T-helper 1 cell treated with Interleukin-12 subunit alpha and Interleukin-12 subunit beta and Interleukin-4 antibody, amounts not matched to agents 30 μg/mL and 1 μg/mL, for 36 hours (primary cell): Measurements from ENCODE around the gene BMP7.
"Not testable (repeated sequence)": the region's sequence is repeated elsewhere in the genome, so short reads cannot be mapped to it uniquely, and the experiment has no call there.

Experiments used
- H3K27ac Mint-ChIP-seq: one replicate; pipeline ENCODE4 v1.8.0; 2021; ENCODE audit warnings: mild to moderate bottlenecking, mixed read lengths
- H3K27me3 Mint-ChIP-seq: one replicate; pipeline ENCODE4 v1.8.0; 2021; ENCODE audit warnings: low read depth, mixed read lengths
- H3K36me3 Mint-ChIP-seq: one replicate; pipeline ENCODE4 v1.8.0; 2021; ENCODE audit warnings: low read depth, mixed read lengths
- H3K4me1 Mint-ChIP-seq: one replicate; pipeline ENCODE4 v1.8.0; 2021; ENCODE audit warnings: low read depth, mixed read lengths
- H3K4me3 Mint-ChIP-seq: one replicate; pipeline ENCODE4 v1.8.0; 2021; ENCODE audit warnings: mild to moderate bottlenecking, moderate library complexity, mixed read lengths
- H3K9me3 Mint-ChIP-seq: one replicate; pipeline ENCODE4 v1.8.0; 2021; ENCODE audit warnings: mixed read lengths

The BMP7 gene

GRCh38 chr20:57241363-57241991 lies 25.0 kb downstream of the BMP7 start:
- no peaks in the 10 kb centered on the region for H3K9me3 Mint-ChIP-seq
- no peaks in the 10 kb centered on the region for H3K4me1 Mint-ChIP-seq
- no peaks in the 10 kb centered on the region for H3K36me3 Mint-ChIP-seq
- peaks cover 18% of the 10 kb centered on the region for H3K27me3 Mint-ChIP-seq
- H3K4me3 Mint-ChIP-seq, result no peak overlapping the region
- no peak overlapping the region for H3K27ac Mint-ChIP-seq

DNA sequence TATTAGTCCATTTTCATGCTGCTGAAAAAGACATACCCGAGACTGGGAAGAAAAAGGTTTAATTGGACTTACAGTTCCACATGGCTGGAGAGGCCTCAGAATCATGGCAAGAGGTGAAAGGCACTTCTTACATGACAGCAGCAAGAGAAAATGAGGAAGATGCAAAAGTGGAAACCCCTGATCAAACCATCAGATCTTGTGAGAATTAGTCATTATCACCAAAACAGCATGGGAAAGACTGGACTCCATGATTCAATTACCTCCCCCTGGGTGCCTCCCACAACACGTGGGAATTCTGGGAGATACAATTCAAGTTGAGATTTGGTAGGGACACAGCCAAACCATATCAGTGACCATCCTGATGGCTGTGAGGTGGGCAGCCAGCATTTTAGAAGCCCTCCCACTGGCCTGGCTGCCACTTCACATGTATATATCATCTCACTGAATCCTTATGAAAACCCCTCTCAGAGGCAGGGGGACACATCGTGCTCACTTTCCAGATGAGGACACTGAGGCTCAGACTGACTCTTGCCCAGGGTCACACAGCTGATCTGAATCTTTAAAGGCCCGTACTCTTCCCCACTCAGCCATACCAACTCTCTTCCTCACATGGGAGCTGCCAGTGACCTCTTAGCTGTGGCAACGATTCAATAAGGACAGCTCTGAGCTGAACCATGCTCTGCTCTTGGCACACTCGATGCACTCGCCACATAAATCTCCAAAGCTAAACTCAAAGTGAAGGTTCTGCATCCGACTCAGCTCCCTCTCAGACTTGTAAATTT lies 25.7 kb downstream of the BMP7 start:
- Mint-ChIP-seq H3K4me3 (no peak overlapping the region), H3K9me3 (no peaks in the 10 kb centered on the region), H3K27me3 (peaks cover 25% of the 10 kb centered on the region)

DNA sequence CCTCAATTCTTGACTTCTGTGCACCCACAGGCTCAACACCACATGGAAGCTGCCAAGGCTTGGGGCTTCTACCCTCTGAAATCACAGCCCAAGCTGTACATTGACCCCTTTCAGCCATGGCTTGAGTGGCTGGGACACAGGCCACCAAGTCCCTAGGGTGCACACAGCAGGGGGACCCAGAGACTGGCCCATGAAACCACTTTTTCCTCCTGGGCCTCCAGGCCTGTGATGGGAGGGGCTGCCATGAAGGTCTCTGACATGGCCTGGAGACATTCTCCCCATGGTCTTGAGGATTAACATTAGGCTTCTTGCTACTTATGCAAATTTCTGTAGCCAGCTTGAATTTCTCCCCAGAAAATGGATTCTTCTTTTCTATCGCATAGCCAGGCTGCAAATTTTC lies 26.7 kb downstream of the BMP7 start:
- peaks cover 28% of the 10 kb centered on the region for H3K27me3 Mint-ChIP-seq
- not testable (repeated sequence) for H3K27ac Mint-ChIP-seq, H3K4me3 Mint-ChIP-seq, H3K4me1 Mint-ChIP-seq, H3K9me3 Mint-ChIP-seq, H3K36me3 Mint-ChIP-seq

More for the DNA sequence above, 25.7 kb downstream of the BMP7 start:
- H3K4me1 Mint-ChIP-seq, result no peaks in the 10 kb centered on the region
- H3K27ac Mint-ChIP-seq, result no peak overlapping the region
- H3K36me3 Mint-ChIP-seq, result no peaks in the 10 kb centered on the region

- H3K4me1 Mint-ChIP-seq, H3K27ac Mint-ChIP-seq: not testable (repeated sequence)
- H3K27me3 Mint-ChIP-seq, result peaks cover 32% of the 10 kb centered on the region
Observed at GRCh38 chr20:57239324-57239723, 27.1 kb downstream of the BMP7 start.

GRCh38 chr20:57238089-57238488 lies 28.4 kb downstream of the BMP7 start:
- H3K36me3 Mint-ChIP-seq, result no peaks in the 10 kb centered on the region
- peaks cover 36% of the 10 kb centered on the region for H3K27me3 Mint-ChIP-seq
- no peaks in the 10 kb centered on the region for H3K4me1 Mint-ChIP-seq
- H3K4me3 Mint-ChIP-seq, result no peak overlapping the region
- no peak overlapping the region for H3K27ac Mint-ChIP-seq
- no peaks in the 10 kb centered on the region for H3K9me3 Mint-ChIP-seq

More at GRCh38 chr20:57239324-57239723, 27.1 kb downstream of the BMP7 start:
- H3K9me3 Mint-ChIP-seq, H3K36me3 Mint-ChIP-seq, H3K4me3 Mint-ChIP-seq: not testable (repeated sequence)

GRCh38 chr20:57237585-57237953 lies 28.9 kb downstream of the BMP7 start:
- Mint-ChIP-seq H3K27ac (no peak overlapping the region), H3K36me3 (no peaks in the 10 kb centered on the region), H3K4me3 (no peak overlapping the region), H3K9me3 (no peaks in the 10 kb centered on the region), H3K4me1 (no peaks in the 10 kb centered on the region), H3K27me3 (peaks cover 36% of the 10 kb centered on the region)

- no peaks in the 10 kb centered on the region for H3K4me1 Mint-ChIP-seq
- H3K27me3 Mint-ChIP-seq, result peaks cover 36% of the 10 kb centered on the region
- no peak overlapping the region for H3K4me3 Mint-ChIP-seq
- H3K9me3 Mint-ChIP-seq, result no peaks in the 10 kb centered on the region
- H3K36me3 Mint-ChIP-seq, result no peaks in the 10 kb centered on the region
- H3K27ac Mint-ChIP-seq, result no peak overlapping the region
Observed at GRCh38 chr20:57236813-57237584, 29.4 kb downstream of the BMP7 start.

DNA sequence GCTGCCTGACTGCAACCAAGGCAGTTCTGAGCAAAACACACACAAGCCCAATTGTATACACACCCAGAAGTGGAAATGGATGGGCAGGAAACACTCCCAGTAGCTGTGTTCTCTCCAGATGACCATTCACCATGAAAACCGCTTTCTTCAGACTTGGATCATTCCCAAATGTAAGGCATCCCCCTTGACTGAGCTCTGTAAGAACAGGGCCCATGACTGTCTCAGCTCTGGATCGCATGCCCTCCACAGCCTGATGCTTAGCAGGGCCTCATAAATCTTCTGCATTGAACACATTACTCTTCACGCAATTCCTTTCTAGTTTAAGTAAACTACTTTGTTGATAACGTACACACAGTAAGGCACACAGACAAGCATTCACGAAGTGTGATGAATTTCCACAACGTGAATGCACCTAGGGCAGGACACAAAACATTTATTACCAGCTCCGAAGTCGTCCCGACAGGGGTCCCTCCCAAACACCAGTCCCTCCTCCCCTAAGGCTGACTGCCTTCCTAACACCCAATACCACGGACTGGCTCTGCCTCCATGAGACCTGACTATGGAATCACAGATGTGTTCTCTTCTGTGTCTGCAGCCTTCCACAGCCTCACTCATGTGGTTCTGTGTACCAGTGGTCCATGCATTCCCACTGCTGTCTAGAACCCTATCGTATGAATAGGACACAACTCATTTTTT lies 31.7 kb downstream of the BMP7 start:
- Mint-ChIP-seq H3K4me3 (no peak overlapping the region), H3K9me3 (no peaks in the 10 kb centered on the region), H3K27ac (no peak overlapping the region), H3K36me3 (no peaks in the 10 kb centered on the region), H3K27me3 (peaks cover 36% of the 10 kb centered on the region), H3K4me1 (no peaks in the 10 kb centered on the region)

GRCh38 chr20:57231951-57232428 lies 34.5 kb downstream of the BMP7 start:
- Mint-ChIP-seq H3K4me3 (no peak overlapping the region), H3K9me3 (no peaks in the 10 kb centered on the region), H3K36me3 (no peaks in the 10 kb centered on the region), H3K4me1 (no peaks in the 10 kb centered on the region), H3K27ac (no peak overlapping the region), H3K27me3 (peaks cover 19% of the 10 kb centered on the region)

DNA sequence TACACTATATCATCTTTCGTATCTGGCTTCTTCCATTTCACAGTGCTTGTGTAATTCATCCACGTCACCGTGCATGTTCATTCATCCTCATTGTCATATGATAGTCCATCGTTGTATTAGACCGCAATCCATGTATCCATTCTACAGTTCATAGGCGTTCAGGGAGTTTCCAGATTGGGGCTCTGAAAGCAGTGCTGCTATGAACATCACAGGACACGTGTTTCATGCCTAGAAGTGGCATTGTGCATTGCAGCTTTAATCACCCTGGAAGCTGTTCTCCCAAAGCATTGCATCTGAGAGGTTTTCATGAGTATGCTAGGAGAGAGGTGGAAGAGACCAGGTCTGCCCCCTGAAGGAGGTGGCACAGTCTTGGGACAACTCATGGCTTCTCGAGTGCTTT lies 35.3 kb downstream of the BMP7 start:
- no peak overlapping the region for H3K4me3 Mint-ChIP-seq
- no peaks in the 10 kb centered on the region for H3K4me1 Mint-ChIP-seq
- H3K27me3 Mint-ChIP-seq, result peaks cover 15% of the 10 kb centered on the region
- H3K27ac Mint-ChIP-seq, result no peak overlapping the region
- H3K9me3 Mint-ChIP-seq, result no peaks in the 10 kb centered on the region
- H3K36me3 Mint-ChIP-seq, result no peaks in the 10 kb centered on the region

GRCh38 chr20:57230247-57230646 lies 36.2 kb downstream of the BMP7 start:
- no peaks in the 10 kb centered on the region for H3K9me3 Mint-ChIP-seq
- peaks cover 8% of the 10 kb centered on the region for H3K27me3 Mint-ChIP-seq
- H3K27ac Mint-ChIP-seq, result no peak overlapping the region

GRCh38 chr20:57229490-57229889 lies 37.0 kb downstream of the BMP7 start:
- Mint-ChIP-seq H3K36me3 (no peaks in the 10 kb centered on the region), H3K27me3 (peaks cover 6% of the 10 kb centered on the region), H3K4me1 (no peaks in the 10 kb centered on the region), H3K9me3 (no peaks in the 10 kb centered on the region), H3K27ac (no peak overlapping the region), H3K4me3 (no peak overlapping the region)

More at GRCh38 chr20:57230247-57230646, 36.2 kb downstream of the BMP7 start:
- no peaks in the 10 kb centered on the region for H3K4me1 Mint-ChIP-seq
- H3K4me3 Mint-ChIP-seq, result no peak overlapping the region
- H3K36me3 Mint-ChIP-seq, result no peaks in the 10 kb centered on the region

DNA sequence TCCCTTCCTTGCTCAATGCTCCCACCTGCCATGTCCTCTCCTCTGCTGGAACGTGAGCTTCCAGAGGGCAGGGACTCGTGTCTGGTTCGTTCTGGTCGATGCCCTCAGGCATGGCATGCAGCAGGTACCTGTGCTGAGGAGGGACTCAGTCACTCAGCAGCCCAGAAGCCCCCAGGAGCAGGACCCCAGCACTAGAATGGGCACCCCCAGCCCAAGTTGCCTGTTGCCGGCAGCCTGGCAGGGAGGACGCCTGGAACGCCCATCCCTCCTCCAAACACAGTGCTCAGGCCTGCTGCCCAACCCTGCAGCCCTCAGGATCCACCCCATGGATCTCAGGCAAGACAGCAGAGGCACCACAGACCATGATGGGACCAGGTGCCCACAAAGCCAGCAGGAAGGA lies 40.6 kb downstream of the BMP7 start:
- H3K4me3 Mint-ChIP-seq, result no peak overlapping the region
- H3K27ac Mint-ChIP-seq, result no peak overlapping the region
- H3K4me1 Mint-ChIP-seq, result no peaks in the 10 kb centered on the region
- H3K27me3 Mint-ChIP-seq, result no peaks in the 10 kb centered on the region
- H3K9me3 Mint-ChIP-seq, result no peaks in the 10 kb centered on the region
- H3K36me3 Mint-ChIP-seq, result no peaks in the 10 kb centered on the region

DNA sequence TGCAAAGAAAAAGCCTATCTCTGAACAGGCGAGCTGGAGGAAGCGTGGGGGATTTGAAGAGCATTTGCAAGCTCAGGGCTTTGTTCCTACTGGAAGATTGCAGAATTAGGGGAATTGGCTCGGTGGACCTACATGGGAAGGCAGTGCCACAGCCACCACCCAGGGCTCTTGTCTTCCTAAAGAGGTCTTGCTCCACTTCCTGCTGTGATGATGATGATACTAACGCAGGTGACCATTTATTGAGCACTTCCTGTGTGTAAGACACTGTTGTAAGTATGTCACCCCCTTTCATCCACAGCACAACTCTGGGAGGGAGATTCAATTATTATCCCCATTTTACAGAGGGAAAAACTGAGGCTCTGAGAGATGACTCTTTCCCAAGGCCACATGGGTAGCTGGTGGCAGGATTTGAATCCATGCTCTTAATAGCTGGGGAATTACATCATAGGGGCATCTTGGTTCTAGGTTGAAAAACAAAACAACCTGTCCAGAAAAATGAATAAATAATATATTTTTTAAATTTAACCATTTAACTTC lies 41.2 kb downstream of the BMP7 start:
- H3K9me3 Mint-ChIP-seq, result no peaks in the 10 kb centered on the region
- H3K27me3 Mint-ChIP-seq, result no peaks in the 10 kb centered on the region
- H3K36me3 Mint-ChIP-seq, result no peaks in the 10 kb centered on the region
- no peak overlapping the region for H3K27ac Mint-ChIP-seq
- no peak overlapping the region for H3K4me3 Mint-ChIP-seq
- H3K4me1 Mint-ChIP-seq, result no peaks in the 10 kb centered on the region
